H1 (cell line): ENCODE results near the gene ZNF441.

Experiments used
- CREB1 ChIP-seq: IDR thresholded peaks from 2 replicates; pipeline ENCODE4 v1.6.1; 2012; ENCODE audit warnings: inconsistent platforms
- EGR1 ChIP-seq: IDR thresholded peaks from 2 replicates; pipeline ENCODE4 v1.6.1; 2011; ENCODE audit warnings: low read depth, low read length, borderline replicate concordance
- EZH2 ChIP-seq: fragments of 200-600 bp; sonication (generic); IDR thresholded peaks from 2 replicates; pipeline ENCODE4 v1.7.1; 2012; ENCODE audit warnings: low read depth, mild to moderate bottlenecking, moderate library complexity, low read length, inconsistent platforms; ENCODE audit not compliant: severe bottlenecking
- GABPA ChIP-seq: IDR thresholded peaks from 2 replicates; pipeline ENCODE4 v1.6.1; 2011; ENCODE audit warnings: mild to moderate bottlenecking, low read length, moderate library complexity, borderline replicate concordance; ENCODE audit not compliant: insufficient read depth
- MAFK ChIP-seq: IDR thresholded peaks from 2 replicates; pipeline ENCODE4 v1.6.1; 2012; ENCODE audit warnings: low read depth, mild to moderate bottlenecking, improper control_type of control experiment, low read length
- POLR2A ChIP-seq, 2 experiments: IDR thresholded peaks; 1 replicate in 1 of 2; 2 replicates in 1 of 2; pipeline ENCODE4 v1.6.1; 2011; ENCODE audit warnings: low read depth in 2 of 2, low read length in 2 of 2, mild to moderate bottlenecking in 2 of 2; ENCODE audit errors: control extremely low read depth in 1 of 2
- POLR2AphosphoS5 ChIP-seq: IDR thresholded peaks from 2 replicates; pipeline ENCODE4 v1.6.1; 2011; ENCODE audit warnings: low read depth, low read length
- TCF12 ChIP-seq: IDR thresholded peaks from 2 replicates; pipeline ENCODE4 v1.6.1; 2011; ENCODE audit warnings: low read depth, mild to moderate bottlenecking, low read length
- TEAD4 ChIP-seq: IDR thresholded peaks from 2 replicates; pipeline ENCODE4 v1.6.1; 2012; ENCODE audit warnings: low read depth, low read length, inconsistent platforms, mixed read lengths
- YY1 ChIP-seq: IDR thresholded peaks from 2 replicates; pipeline ENCODE4 v1.6.1; 2011; ENCODE audit warnings: low read depth, mild to moderate bottlenecking, low read length
- TF ChIP-seq, protein P1 (sequence below), 3 experiments: IDR thresholded peaks; 1 replicate in 2 of 3; 2 replicates in 1 of 3; pipeline versions ENCODE4 v1.5.1 to v1.6.1; 2011; ENCODE audit warnings: low read length in 3 of 3, mild to moderate bottlenecking in 3 of 3, inconsistent platforms in 2 of 3, low read depth in 1 of 3, moderate library complexity in 1 of 3; ENCODE audit not compliant: insufficient read depth in 1 of 3; ENCODE audit errors: control extremely low read depth in 1 of 3

- TF ChIP-seq MAFK: no peak
- no peak for TF ChIP-seq POLR2AphosphoS5
- TF ChIP-seq POLR2A (IDR thresholded peaks at IDR 0.05; ENCODE audit: control extremely low read depth in 1 of 2, low read depth in 2 of 2, low read length in 2 of 2): no peak
- no peak for TF ChIP-seq EGR1
- no peak for TF ChIP-seq CREB1
- no peak for TF ChIP-seq EZH2
- TF ChIP-seq, protein P1, sequence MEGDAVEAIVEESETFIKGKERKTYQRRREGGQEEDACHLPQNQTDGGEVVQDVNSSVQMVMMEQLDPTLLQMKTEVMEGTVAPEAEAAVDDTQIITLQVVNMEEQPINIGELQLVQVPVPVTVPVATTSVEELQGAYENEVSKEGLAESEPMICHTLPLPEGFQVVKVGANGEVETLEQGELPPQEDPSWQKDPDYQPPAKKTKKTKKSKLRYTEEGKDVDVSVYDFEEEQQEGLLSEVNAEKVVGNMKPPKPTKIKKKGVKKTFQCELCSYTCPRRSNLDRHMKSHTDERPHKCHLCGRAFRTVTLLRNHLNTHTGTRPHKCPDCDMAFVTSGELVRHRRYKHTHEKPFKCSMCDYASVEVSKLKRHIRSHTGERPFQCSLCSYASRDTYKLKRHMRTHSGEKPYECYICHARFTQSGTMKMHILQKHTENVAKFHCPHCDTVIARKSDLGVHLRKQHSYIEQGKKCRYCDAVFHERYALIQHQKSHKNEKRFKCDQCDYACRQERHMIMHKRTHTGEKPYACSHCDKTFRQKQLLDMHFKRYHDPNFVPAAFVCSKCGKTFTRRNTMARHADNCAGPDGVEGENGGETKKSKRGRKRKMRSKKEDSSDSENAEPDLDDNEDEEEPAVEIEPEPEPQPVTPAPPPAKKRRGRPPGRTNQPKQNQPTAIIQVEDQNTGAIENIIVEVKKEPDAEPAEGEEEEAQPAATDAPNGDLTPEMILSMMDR (IDR thresholded peaks at IDR 0.05; ENCODE audit: control extremely low read depth in 1 of 3, insufficient read depth in 1 of 3, low read depth in 1 of 3, low read length in 3 of 3): no peak
- TF ChIP-seq TEAD4: no peak
- no peak for TF ChIP-seq GABPA
- TF ChIP-seq YY1: no peak
- no peak for TF ChIP-seq TCF12
Measured at GRCh38 chr19:11752244-11752736, 14.5 kb upstream of the ZNF441 start.
